Breast epithelium (tissue), 3 donors: ENCODE measurements around the gene MAP3K15.

ENCODE experiments used
- CTCF ChIP-seq, 3 donors: fragments of 450-650 bp; IDR thresholded peaks; one replicate each; pipeline ENCODE4 v1.5.1; 2016 to 2017; ENCODE audit warnings: antibody characterized with exemption in 3 of 3, mild to moderate bottlenecking in 3 of 3, moderate library complexity in 3 of 3
- POLR2AphosphoS5 ChIP-seq, 3 donors: sonication (generic); formaldehyde crosslinking; IDR thresholded peaks; one replicate each; pipeline ENCODE4 v1.6.1; 2017; ENCODE audit warnings: antibody characterized with exemption in 3 of 3

- TF ChIP-seq CTCF (IDR thresholded peaks at IDR 0.05) (no peak), POLR2AphosphoS5 (IDR thresholded peaks at IDR 0.05) (no peak)
Observed at GRCh38 chrX:19554786-19555185, 39.5 kb upstream of the MAP3K15 start.
